GM19455 (cell line): ENCODE results near the gene KRT33A.
"Not testable (repeated sequence)": the region's sequence is repeated elsewhere in the genome, so short reads cannot be mapped to it uniquely, and the experiment has no call there.

Source experiments
- ATAC-seq: cut with Tn5 transposase; IDR thresholded peaks from one replicate; pipeline ENCODE4 v1.9.1; 2021; ENCODE audit not compliant: unreplicated experiment

KRT33A gene

GRCh38 chr17:41366070-41366469, 15.4 kb upstream of the KRT33A start:
- no peak for ATAC-seq

GRCh38 chr17:41363881-41364280, 13.3 kb upstream of the KRT33A start:
- no peak for ATAC-seq

- no peak for ATAC-seq
Measured at GRCh38 chr17:41360296-41360995, 9.8 kb upstream of the KRT33A start.

- ATAC-seq: no peak
Measured at GRCh38 chr17:41354536-41354935, 3.9 kb upstream of the KRT33A start.

- ATAC-seq: no peak
Measured at GRCh38 chr17:41352597-41353366, 2.2 kb upstream of the KRT33A start.

DNA sequence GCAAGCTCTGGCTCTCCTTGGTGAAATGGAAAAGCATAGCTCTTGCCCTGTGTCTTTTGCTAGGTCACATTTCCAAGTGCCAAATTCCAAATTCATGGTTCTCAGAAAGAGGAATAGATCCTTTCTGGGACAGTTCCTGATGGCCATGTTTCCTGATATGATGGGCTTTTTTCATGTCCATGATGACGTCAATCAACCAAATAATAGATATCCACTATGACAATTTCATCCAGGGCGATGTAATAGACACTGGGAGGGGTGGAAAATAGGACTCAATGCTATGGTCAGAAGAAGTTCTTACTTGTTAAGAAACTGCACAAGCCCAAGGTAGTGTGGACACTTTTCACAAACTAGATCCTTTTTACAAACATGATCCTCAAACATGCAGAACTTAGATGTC, 549 bp upstream of the KRT33A start:
- ATAC-seq: no peak

GRCh38 chr17:41347869-41348760, 2.5 kb downstream of the KRT33A start:
- ATAC-seq: no peak

DNA sequence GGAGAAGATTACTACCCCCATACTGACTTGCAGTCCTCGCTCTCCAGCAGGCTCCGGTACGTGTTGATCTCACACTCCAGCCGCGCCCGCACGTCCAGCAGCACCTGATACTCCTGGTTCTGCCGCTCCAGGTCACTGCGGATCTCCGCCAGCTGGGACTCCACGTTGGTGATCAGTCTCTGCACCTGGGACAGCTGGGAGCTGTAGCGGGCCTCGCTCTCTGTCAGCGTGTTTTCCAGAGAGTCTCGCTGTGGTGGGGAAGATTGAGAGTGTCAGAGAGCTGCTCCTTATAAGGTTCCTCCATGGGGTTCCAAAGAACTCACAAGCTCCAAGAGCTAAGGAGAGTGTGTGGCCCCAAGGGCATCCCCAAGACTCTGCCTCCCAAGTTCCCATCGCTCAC, 4.2 kb downstream of the KRT33A start:
- not testable (repeated sequence) for ATAC-seq

GRCh38 chr17:41345992-41346391, 4.6 kb downstream of the KRT33A start:
- no peak for ATAC-seq

DNA sequence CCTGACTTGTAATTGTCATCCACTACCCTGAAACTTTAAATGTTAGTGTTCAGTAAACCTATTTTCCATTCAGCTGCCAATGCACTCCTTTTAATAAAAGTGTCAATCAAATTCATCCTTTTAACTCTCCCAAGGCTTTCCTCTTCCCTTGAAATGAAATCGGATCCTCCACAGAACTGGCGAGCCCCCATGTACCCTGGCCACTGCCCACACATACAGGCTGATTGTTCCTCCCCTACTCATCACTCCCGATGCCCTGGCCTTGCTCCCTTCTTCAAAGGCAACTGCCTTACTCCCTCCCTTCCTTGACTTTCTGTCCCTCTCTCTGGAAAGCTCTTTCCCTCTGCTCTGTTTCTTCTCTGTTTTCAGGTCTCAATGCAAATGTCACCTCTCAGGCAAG, 7.6 kb downstream of the KRT33A start:
- no peak for ATAC-seq

GRCh38 chr17:41340934-41341861, 9.4 kb downstream of the KRT33A start:
- no peak for ATAC-seq

- no peak for ATAC-seq
Measured at GRCh38 chr17:41340494-41340893, 10.1 kb downstream of the KRT33A start.

- ATAC-seq: no peak
Measured at GRCh38 chr17:41339571-41340172, 11.0 kb downstream of the KRT33A start.

DNA sequence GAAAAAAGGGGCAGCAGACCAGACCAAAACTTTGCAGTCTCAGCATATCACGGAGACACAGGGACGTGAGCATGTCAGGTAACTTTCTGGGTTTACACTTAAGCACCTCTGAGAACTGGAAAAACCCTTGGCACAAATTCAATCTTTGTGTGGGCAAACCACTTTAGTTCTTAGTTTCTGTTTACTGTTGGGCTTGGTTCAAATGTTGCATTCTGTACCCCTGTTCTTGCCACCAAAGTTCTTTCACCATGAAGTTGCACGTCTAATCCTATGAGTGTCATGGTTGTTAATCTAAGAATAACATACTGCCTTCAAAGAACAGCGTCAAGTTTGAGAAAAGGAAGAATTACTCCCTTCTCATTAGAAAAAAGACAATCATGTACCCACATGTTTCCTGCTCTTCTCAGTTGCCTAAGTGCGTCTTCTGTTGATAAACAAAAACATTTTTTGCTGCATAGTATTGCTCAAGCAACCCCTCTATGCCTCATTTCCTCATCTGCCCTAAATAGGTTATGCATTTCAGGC, 11.6 kb downstream of the KRT33A start:
- ATAC-seq: no peak

GRCh38 chr17:41335747-41336146, 14.9 kb downstream of the KRT33A start:
- ATAC-seq: no peak

GRCh38 chr17:41334385-41335305, 16.0 kb downstream of the KRT33A start:
- no peak for ATAC-seq

GRCh38 chr17:41333836-41334235, 16.8 kb downstream of the KRT33A start:
- no peak for ATAC-seq

DNA sequence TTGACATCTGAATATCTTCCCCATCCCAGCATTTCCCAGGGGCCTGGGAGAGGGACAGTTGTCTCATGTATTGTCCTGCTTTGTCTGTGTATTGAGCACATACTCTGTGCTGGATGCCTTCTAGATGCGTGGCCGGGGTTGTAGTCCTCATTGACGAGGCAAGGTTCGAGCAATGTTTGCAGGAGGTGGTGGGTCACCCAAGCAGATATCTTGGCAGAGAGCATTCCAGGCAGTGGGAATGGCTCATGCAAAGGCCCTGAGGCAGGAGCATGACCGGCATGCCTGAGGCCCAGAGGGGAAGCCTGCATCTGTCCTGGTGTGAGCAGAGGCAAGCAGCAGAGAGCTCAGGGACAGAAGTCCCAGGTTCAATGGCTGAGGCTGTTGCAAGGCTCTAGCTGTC, 17.5 kb downstream of the KRT33A start:
- no peak for ATAC-seq

GRCh38 chr17:41332239-41332638, 18.4 kb downstream of the KRT33A start:
- ATAC-seq: no peak
